HEK293T (cell line): ENCODE data around the gene WWOX.

Source experiments
- BHLHE40 ChIP-seq: fragments of 450-650 bp; IDR thresholded peaks from 2 replicates; pipeline ENCODE4 v1.6.1; 2016; ENCODE audit warnings: mild to moderate bottlenecking, moderate library complexity, borderline replicate concordance
- FOXM1 ChIP-seq: fragments of 450-650 bp; IDR thresholded peaks from 2 replicates; pipeline ENCODE4 v1.6.1; 2017; ENCODE audit warnings: mild to moderate bottlenecking, borderline replicate concordance
- LEF1 ChIP-seq: fragments of 450-650 bp; IDR thresholded peaks from 2 replicates; pipeline ENCODE4 v1.6.1; 2017; ENCODE audit warnings: mild to moderate bottlenecking, borderline replicate concordance
- SP1 ChIP-seq: fragments of 450-650 bp; IDR thresholded peaks from 2 replicates; pipeline ENCODE4 v1.6.1; 2017
- SUZ12 ChIP-seq: fragments of 450-650 bp; IDR thresholded peaks from 2 replicates; pipeline ENCODE4 v1.6.1; 2016; ENCODE audit warnings: mild to moderate bottlenecking

DNA sequence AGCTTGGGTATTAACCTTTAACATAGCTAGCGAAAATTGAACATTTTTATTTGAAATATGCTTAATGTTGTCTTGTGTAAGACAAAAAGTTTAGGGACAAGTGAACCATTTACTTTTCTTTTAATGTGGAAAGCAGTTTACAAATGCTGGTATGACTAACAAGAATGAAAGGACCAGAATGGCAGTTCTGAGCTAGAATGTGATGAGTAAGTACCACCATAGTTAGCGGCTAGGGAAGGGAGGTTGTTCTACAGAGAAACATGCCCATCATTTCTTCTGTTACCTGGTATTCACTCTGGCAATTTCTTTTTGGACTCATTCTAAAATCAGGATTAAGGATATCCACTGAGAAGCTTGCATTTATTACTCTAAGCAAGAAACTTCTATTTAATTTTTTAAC, 121.1 kb downstream of the WWOX start:
- TF ChIP-seq LEF1: no peak
- no peak for TF ChIP-seq FOXM1
- TF ChIP-seq BHLHE40: no peak
- no peak for TF ChIP-seq SP1
- no peak for TF ChIP-seq SUZ12
